Activated CD8-positive, alpha-beta memory T cell treated with anti-CD3 and anti-CD28 coated beads, Interleukin-2, amount 50 U/mL, for 24 hours (primary cell): ENCODE data around the gene NIBAN1.
"Not testable (repeated sequence)": the region's sequence is repeated elsewhere in the genome, so short reads cannot be mapped to it uniquely, and the experiment has no call there.

Experiments used
- DNase-seq: peaks from one replicate; pipeline ENCODE4 v3.0.0-alpha.2; 2020; ENCODE audit errors: extremely low read depth

NIBAN1 gene

GRCh38 chr1:184972315-184973055 is 1.8 kb downstream of the NIBAN1 start:
- no peak for DNase-seq

- DNase-seq, result no peak
These were observed 2.6 kb downstream of the NIBAN1 start for GRCh38 chr1:184971522-184972265.

- no peak for DNase-seq
These were observed 3.6 kb downstream of the NIBAN1 start for GRCh38 chr1:184970691-184971161.

GRCh38 chr1:184966989-184967388 is 7.3 kb downstream of the NIBAN1 start:
- no peak for DNase-seq

- no peak for DNase-seq
These were observed 8.1 kb downstream of the NIBAN1 start for GRCh38 chr1:184965944-184966860.

GRCh38 chr1:184965439-184965838 is 8.9 kb downstream of the NIBAN1 start:
- DNase-seq, result no peak

- no peak for DNase-seq
These were observed 14.7 kb downstream of the NIBAN1 start for GRCh38 chr1:184959626-184960025.

- DNase-seq, result no peak
These were observed 15.6 kb downstream of the NIBAN1 start for GRCh38 chr1:184958554-184959353.

GRCh38 chr1:184957901-184958300 is 16.4 kb downstream of the NIBAN1 start:
- not testable (repeated sequence) for DNase-seq

GRCh38 chr1:184956999-184957700 is 17.2 kb downstream of the NIBAN1 start:
- DNase-seq, result no peak

GRCh38 chr1:184954232-184954995 is 19.9 kb downstream of the NIBAN1 start:
- no peak for DNase-seq

GRCh38 chr1:184953600-184954219 is 20.6 kb downstream of the NIBAN1 start:
- no peak for DNase-seq

- no peak for DNase-seq
These were observed 21.9 kb downstream of the NIBAN1 start for GRCh38 chr1:184952428-184952827.

GRCh38 chr1:184951788-184952187 is 22.5 kb downstream of the NIBAN1 start:
- no peak for DNase-seq

GRCh38 chr1:184950906-184951305 is 23.4 kb downstream of the NIBAN1 start:
- no peak for DNase-seq

- DNase-seq, result no peak
These were observed 24.1 kb downstream of the NIBAN1 start for GRCh38 chr1:184950227-184950626.

GRCh38 chr1:184947497-184948256 is 26.6 kb downstream of the NIBAN1 start:
- no peak for DNase-seq

- DNase-seq, result no peak
These were observed 28.5 kb downstream of the NIBAN1 start for GRCh38 chr1:184945678-184946412.
